NK-92 (cell line): ENCODE data around the gene IQCK.

Experiments
- DNase-seq: peaks from one replicate; lab custom pipeline; 2025; ENCODE audit not compliant: unreplicated experiment; lab: John Stamatoyannopoulos, UW

The IQCK gene

GRCh38 chr16:19858340-19859018, 140.4 kb downstream of the IQCK start:
- DNase-seq: no peak

GRCh38 chr16:19859166-19859565, 141.1 kb downstream of the IQCK start:
- no peak for DNase-seq

- no peak for DNase-seq
Measured at GRCh38 chr16:19859603-19860002, 141.5 kb downstream of the IQCK start.

- no peak for DNase-seq
Measured at GRCh38 chr16:19860166-19861041, 142.3 kb downstream of the IQCK start.

- DNase-seq: no peak
Measured at GRCh38 chr16:19861133-19861532, 143.1 kb downstream of the IQCK start.

- DNase-seq: no peak
Measured at GRCh38 chr16:19861811-19862327, 143.8 kb downstream of the IQCK start.

GRCh38 chr16:19863990-19864389, 145.9 kb downstream of the IQCK start:
- DNase-seq: no peak

- DNase-seq: no peak
Measured at GRCh38 chr16:19864566-19864965, 146.5 kb downstream of the IQCK start.

GRCh38 chr16:19868421-19868820, 150.3 kb downstream of the IQCK start:
- no peak for DNase-seq

GRCh38 chr16:19871721-19872120, 153.7 kb downstream of the IQCK start:
- no peak for DNase-seq

- no peak for DNase-seq
Measured at GRCh38 chr16:19872179-19872863, 154.2 kb downstream of the IQCK start.

- DNase-seq: no peak
Measured at GRCh38 chr16:19872935-19873334, 154.9 kb downstream of the IQCK start.

GRCh38 chr16:19874026-19874425, 156.0 kb downstream of the IQCK start:
- no peak for DNase-seq

- no peak for DNase-seq
Measured at GRCh38 chr16:19874851-19875546, 156.9 kb downstream of the IQCK start.

- DNase-seq: no peak
Measured at GRCh38 chr16:19875900-19876299, 157.8 kb downstream of the IQCK start.

- DNase-seq: no peak
Measured at GRCh38 chr16:19876501-19877059, 158.5 kb downstream of the IQCK start.

GRCh38 chr16:19878757-19879156, 160.7 kb downstream of the IQCK start:
- no peak for DNase-seq

GRCh38 chr16:19879241-19879792, 161.2 kb downstream of the IQCK start:
- no peak for DNase-seq

GRCh38 chr16:19881028-19881427, 163.0 kb downstream of the IQCK start:
- DNase-seq: no peak

- no peak for DNase-seq
Measured at GRCh38 chr16:19881783-19882182, 163.7 kb downstream of the IQCK start.
